Measurements from ENCODE around the gene ASPSCR1. TPM values are rescaled to one million over a fixed set of nuclear protein-coding genes. Genes with fewer than 3 reads are reported as not detected.

Gene ASPSCR1
- total RNA-seq, 1 experiment from 2014 or later = 51.0 TPM

GRCh38 chr17:81955058-81955681 is 22.3 kb upstream of the ASPSCR1 start:
- no peaks in the 10 kb centered on the region for H4K20me1 ChIP-seq (ENCODE audit: insufficient read depth)
- no peak overlapping the region for H3K4me2 ChIP-seq (ENCODE audit: low read length)
- RAD21 ChIA-PET (ENCODE audit: low non-redundant PET in 1 of 2, low total read pairs in 2 of 2, uncharacterized antibody in 2 of 2, unreplicated experiment in 2 of 2) = interaction anchor here in 1 of 2 experiments (0.8 kb wide), 1 partner anchor 73 kb away, joined by 3 read pairs; no protein-coding TSS in a partner anchor
- no peaks in the 10 kb centered on the region for H3K27me3 ChIP-seq (ENCODE audit: insufficient read depth, low read length)
- H3K4me3 ChIP-seq (replicated peaks in 1 of 2; ENCODE audit: low read depth in 1 of 2, low read length in 2 of 2) = no peak overlapping the region
- ATAC-seq (no peak), DNase-seq (ENCODE audit: low read depth, low spot score) (no peak)
- CTCF ChIA-PET = interaction anchor here (1.9 kb wide), 1 partner anchor 67 kb away, joined by 8 read pairs; the partner anchor contains the start of genes CENPX and LRRC45
- intact Hi-C loops (cut with micrococcal nuclease) = no loop called here
- H3K4me1 ChIP-seq (ENCODE audit: control insufficient read depth in 1 of 2, insufficient read depth in 2 of 2, low read length in 2 of 2) = peaks cover 6 to 16% of the 10 kb centered on the region in 2 experiments
- BruUV-seq (replicated peaks) = no TSS peak
- no peak for TF ChIP-seq ELF1 (IDR thresholded peaks at IDR 0.05; ENCODE audit: borderline replicate concordance, low read depth)
- TF ChIP-seq TCF7L2 (IDR thresholded peaks at IDR 0.05; ENCODE audit: borderline replicate concordance, extremely low read depth, insufficient read depth, insufficient read length) = no peak
- no peak for TF ChIP-seq SIN3A (IDR thresholded peaks at IDR 0.05; ENCODE audit: low read depth)
- no peak overlapping the region for H2AFZ ChIP-seq (ENCODE audit: low read depth, low read length, poor library complexity, severe bottlenecking)
- POLR2A ChIA-PET = interaction anchor here (0.6 to 2.9 kb wide), 2 partner anchors 12 kb away, joined by 3 to 8 read pairs; no protein-coding TSS in a partner anchor
- no peak overlapping the region for H3K27ac ChIP-seq (ENCODE audit: low read depth, low read length)
- no peak overlapping the region for H3K9ac ChIP-seq (ENCODE audit: low read length)
- no peaks in the 10 kb centered on the region for H3K9me2 ChIP-seq (ENCODE audit: insufficient read depth)
- no peaks in the 10 kb centered on the region for H3K36me3 ChIP-seq (ENCODE audit: control insufficient read depth in 1 of 2, insufficient read depth in 2 of 2, low read length in 2 of 2)
- no peaks in the 10 kb centered on the region for H3K9me3 ChIP-seq (ENCODE audit: control insufficient read depth in 1 of 2, insufficient read depth in 1 of 2, low read depth in 1 of 2, low read length in 2 of 2)
- no peaks in the 10 kb centered on the region for H3K79me2 ChIP-seq (ENCODE audit: insufficient read depth, low read length)

- Histone ChIP-seq H3K79me2 (ENCODE audit: insufficient read depth, low read length) (no peaks in the 10 kb centered on the region), H4K20me1 (ENCODE audit: insufficient read depth) (no peaks in the 10 kb centered on the region), H3K27ac (ENCODE audit: low read depth, low read length) (0 out of 2 replicates have a peak overlapping the region, but pooled peaks have one; percentile 18), H2AFZ (ENCODE audit: low read depth, low read length, poor library complexity, severe bottlenecking) (no peak overlapping the region), H3K4me1 (ENCODE audit: control insufficient read depth in 1 of 2, insufficient read depth in 2 of 2, low read length in 2 of 2) (peaks cover 11 to 22% of the 10 kb centered on the region in 2 experiments), H3K9me3 (ENCODE audit: control insufficient read depth in 1 of 2, insufficient read depth in 1 of 2, low read depth in 1 of 2, low read length in 2 of 2) (no peaks in the 10 kb centered on the region), H3K4me2 (ENCODE audit: low read length) (no peak overlapping the region), H3K36me3 (ENCODE audit: control insufficient read depth in 1 of 2, insufficient read depth in 2 of 2, low read length in 2 of 2) (no peaks in the 10 kb centered on the region), H3K9ac (ENCODE audit: low read length) (no peak overlapping the region), H3K4me3 (replicated peaks in 1 of 2; ENCODE audit: low read depth in 1 of 2, low read length in 2 of 2) (no peak overlapping the region), H3K9me2 (ENCODE audit: insufficient read depth) (no peaks in the 10 kb centered on the region), H3K27me3 (ENCODE audit: insufficient read depth, low read length) (no peaks in the 10 kb centered on the region)
- ChIA-PET POLR2A (interaction anchor here (0.6 to 2.9 kb wide), 2 partner anchors 11 to 12 kb away, joined by 3 to 8 read pairs; no protein-coding TSS in a partner anchor), CTCF (interaction anchor here (1.9 kb wide), 1 partner anchor 66 kb away, joined by 8 read pairs; the partner anchor contains the start of genes CENPX and LRRC45), RAD21 (ENCODE audit: low non-redundant PET in 1 of 2, low total read pairs in 2 of 2, uncharacterized antibody in 2 of 2, unreplicated experiment in 2 of 2) (no interaction called here)
- ATAC-seq (no peak), DNase-seq (ENCODE audit: low read depth, low spot score) (no peak)
- BruUV-seq (replicated peaks) = no TSS peak
- intact Hi-C loops (cut with micrococcal nuclease) = no loop called here
- TF ChIP-seq EZH2 (IDR thresholded peaks at IDR 0.05) = no peak
- TF ChIP-seq ATF3 (IDR thresholded peaks at IDR 0.05) = no peak
- TF ChIP-seq YY1 (IDR thresholded peaks at IDR 0.05; ENCODE audit: extremely low read depth, insufficient replicate concordance, low read depth, low read length) = no peak
- no peak for TF ChIP-seq SIN3A (IDR thresholded peaks at IDR 0.05; ENCODE audit: low read depth)
- no peak for TF ChIP-seq CBX3 (IDR thresholded peaks at IDR 0.05; ENCODE audit: low read depth)
- TF ChIP-seq TCF7L2 (IDR thresholded peaks at IDR 0.05; ENCODE audit: borderline replicate concordance, extremely low read depth, insufficient read depth, insufficient read length) = no peak
- TF ChIP-seq JUND (IDR thresholded peaks at IDR 0.05) = no peak
- TF ChIP-seq ELF1 (IDR thresholded peaks at IDR 0.05; ENCODE audit: borderline replicate concordance, low read depth) = no peak
- TF ChIP-seq MAX (IDR thresholded peaks at IDR 0.05) = no peak
- TF ChIP-seq REST (IDR thresholded peaks at IDR 0.05; ENCODE audit: low read depth) = no peak
- TF ChIP-seq RAD21 (IDR thresholded peaks at IDR 0.05; ENCODE audit: low read depth) = no peak
These were observed 21.5 kb upstream of the ASPSCR1 start for GRCh38 chr17:81955756-81956544.

All from HCT116 (cell line).